GM18498 (cell line): ENCODE measurements around the gene SYAP1.
A peak's percentile ranks its signal among the peaks of the same experiment; 100 is the strongest.
"Not testable (repeated sequence)": the region's sequence is repeated elsewhere in the genome, so short reads cannot be mapped to it uniquely, and the experiment has no call there.

Experiments used
- ATAC-seq: cut with Tn5 transposase; IDR thresholded peaks from one replicate; pipeline ENCODE4 v1.9.1; 2021; ENCODE audit warnings: mild to moderate bottlenecking, moderate library complexity; ENCODE audit not compliant: unreplicated experiment

Gene SYAP1

GRCh38 chrX:16774746-16775145, 55.3 kb downstream of the SYAP1 start:
- ATAC-seq = no peak

GRCh38 chrX:16778545-16778944, 59.1 kb downstream of the SYAP1 start:
- no peak for ATAC-seq

GRCh38 chrX:16778993-16779392, 59.6 kb downstream of the SYAP1 start:
- no peak for ATAC-seq

DNA sequence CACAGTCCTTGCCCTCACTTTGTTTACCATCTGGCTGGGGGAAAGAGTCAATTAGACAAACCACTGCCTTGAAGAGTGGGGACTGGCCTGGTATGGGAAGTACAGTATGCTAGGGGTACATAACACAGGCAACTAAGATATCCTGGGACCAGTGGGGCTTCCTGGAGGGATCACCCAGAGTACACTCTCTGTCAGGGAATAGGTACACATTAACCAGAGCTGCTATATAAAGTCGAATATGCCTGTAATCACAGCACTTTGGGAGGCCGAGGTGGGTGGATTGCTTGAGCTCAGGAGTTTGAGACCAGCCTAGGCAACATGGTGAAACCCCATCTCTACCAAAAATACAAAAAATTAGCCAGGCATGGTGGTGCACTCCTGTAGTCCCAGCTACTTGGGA, 60.4 kb downstream of the SYAP1 start:
- not testable (repeated sequence) for ATAC-seq

GRCh38 chrX:16783452-16783851, 64.0 kb downstream of the SYAP1 start:
- no peak for ATAC-seq

GRCh38 chrX:16784440-16784839, 65.0 kb downstream of the SYAP1 start:
- not testable (repeated sequence) for ATAC-seq

GRCh38 chrX:16785247-16786138, 66.1 kb downstream of the SYAP1 start:
- no peak for ATAC-seq

- peak; percentile 97 for ATAC-seq
Observed at GRCh38 chrX:16786139-16786790, 66.9 kb downstream of the SYAP1 start, which contains the start of gene TXLNG. Gene TXLNG, plus strand, starts transcription at chrX:16786466. Its CDS starts 22 bp downstream, at chrX:16786488.

GRCh38 chrX:16786791-16787735, 67.7 kb downstream of the SYAP1 start:
- ATAC-seq = peak; percentile 32

- ATAC-seq = no peak
Observed at GRCh38 chrX:16788477-16788876, 69.1 kb downstream of the SYAP1 start.

DNA sequence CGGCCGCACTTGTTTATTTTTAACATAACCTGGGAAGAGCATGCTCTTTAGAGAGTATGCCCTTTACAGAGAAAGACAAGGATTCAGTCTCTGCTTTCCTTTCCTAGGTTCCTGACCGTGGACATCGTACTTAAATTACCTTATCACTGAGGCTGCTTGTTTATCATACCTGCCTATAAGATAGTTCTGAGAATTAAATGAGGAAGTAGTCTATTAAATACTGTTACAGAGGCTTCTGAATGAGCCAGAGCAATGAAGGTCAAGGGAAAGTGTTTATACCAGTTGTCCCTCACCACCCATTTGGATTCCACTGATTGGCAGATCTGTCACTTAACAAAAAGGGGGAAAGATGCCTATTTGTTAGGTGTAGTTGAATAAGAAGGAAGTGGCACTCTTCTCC, 76.9 kb downstream of the SYAP1 start:
- no peak for ATAC-seq

GRCh38 chrX:16797358-16797757, 77.9 kb downstream of the SYAP1 start:
- no peak for ATAC-seq

DNA sequence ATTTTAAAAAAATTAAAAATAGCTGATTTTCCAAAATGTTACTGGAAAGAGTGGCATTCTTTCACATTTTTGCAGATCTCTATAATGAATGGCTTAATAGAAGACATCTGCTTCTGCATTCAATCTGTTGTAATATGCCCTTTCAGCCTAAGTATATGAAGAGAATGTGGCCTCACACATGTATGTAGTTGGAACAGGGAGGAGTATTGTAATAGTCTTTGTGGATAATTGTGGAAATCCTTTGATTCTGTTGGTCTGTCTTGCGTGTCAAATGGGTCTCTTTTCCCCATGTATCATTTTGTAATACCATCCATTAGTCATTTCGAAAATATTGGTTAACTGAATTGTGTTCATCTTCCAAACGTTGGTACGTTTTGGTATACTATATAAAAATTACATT, 78.4 kb downstream of the SYAP1 start:
- no peak for ATAC-seq

DNA sequence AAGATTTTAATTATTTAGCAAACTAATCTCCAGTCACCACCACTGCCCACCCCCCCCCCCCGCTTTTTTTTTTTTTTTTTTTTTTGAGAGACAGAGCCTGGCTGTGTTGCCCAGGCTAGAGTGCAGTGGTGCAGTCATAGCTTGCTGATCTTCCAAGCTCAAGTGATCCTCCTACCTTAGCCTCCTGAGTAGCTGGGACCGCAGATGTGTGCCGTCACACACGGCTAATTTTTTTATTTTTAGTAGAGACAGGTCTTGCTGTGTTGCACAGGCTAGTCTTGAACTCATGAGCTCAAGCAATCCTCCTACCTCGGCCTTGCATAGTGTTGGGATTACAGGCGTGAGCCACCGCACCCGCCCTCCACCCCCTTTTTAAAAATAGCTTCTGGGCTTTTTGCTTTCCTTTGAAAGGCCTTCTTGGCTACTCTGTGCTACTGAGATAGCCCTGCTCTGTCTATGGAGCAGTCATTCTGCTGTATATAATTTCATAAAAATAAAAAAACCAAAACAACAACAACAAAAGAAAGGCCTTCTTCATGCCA, 85.6 kb downstream of the SYAP1 start:
- ATAC-seq = no peak

DNA sequence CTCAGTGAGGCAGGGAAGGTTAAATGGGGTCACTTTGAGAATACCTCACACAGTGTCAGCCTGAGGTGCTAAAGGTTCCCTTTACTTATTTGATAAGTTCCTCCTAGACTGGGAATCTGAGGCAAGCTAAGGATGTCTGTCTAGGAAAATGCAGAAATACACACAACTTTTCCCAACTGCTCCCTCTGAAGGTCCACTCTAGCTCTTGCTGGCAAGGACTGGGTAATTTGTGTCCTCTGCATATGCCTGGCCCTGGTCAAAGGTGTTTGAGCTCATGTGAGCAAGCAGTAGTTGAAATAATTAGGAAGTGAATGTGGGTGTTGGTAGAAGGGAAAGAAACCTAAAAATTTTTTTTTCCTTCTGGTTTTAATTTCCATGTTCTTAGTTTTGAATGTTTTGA, 88.1 kb downstream of the SYAP1 start:
- ATAC-seq = no peak

DNA sequence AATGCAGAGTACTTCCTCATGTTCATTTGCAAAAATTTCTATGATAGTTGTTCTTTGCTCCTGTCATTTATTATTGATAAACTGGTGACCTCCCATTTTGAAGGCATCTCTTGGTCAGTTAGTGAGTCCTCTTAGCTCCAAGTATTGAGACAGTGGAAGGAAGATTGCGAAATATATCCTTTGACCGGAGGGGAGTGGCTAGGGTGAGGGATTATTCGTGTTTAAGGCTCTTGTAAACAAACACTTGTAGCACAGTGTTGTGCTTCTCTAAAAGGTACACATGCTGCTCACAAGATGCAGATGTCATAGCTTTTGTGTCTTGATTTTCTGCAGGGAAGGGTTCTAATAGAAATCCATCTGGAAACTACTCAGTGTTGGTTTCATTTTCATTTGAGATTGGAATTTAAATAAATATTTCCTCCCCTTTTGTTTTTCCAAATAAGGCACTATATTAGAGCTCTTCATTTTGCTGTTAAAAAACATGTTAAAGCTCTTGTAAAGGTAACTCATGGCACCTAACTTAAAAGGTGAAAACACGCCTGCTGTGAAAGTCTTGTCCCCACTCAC, 88.6 kb downstream of the SYAP1 start:
- ATAC-seq = no peak

- no peak for ATAC-seq
Observed at GRCh38 chrX:16814597-16814996, 95.2 kb downstream of the SYAP1 start.
